HCT116 (cell line): Measurements from ENCODE around the gene CPEB3. TPM values are rescaled to one million over a fixed set of nuclear protein-coding genes. Genes with fewer than 3 reads are reported as not detected.

Experiments
- ATAC-seq: fragments of 200-7000 bp; cut with Tn5 transposase; 2 replicates; pipeline ENCODE4 v1.9.1; 2020; ENCODE audit warnings: mild to moderate bottlenecking, moderate library complexity
- BruUV-seq: library from RNA; stranded (reverse); fragments of 400-500 nt; replicated peaks from 2 replicates; lab custom pipeline; 2021; lab: Mats Ljungman, UMichigan
- CTCF ChIA-PET: fragments of 300-600 bp; sonication (Branson Sonifier 250); formaldehyde crosslinking; loops from one replicate; lab custom pipeline; 2021; ENCODE audit warnings: antibody characterized with exemption; lab: Charles Lee
- POLR2A ChIA-PET: fragments of 300-600, 350-600 bp; sonication (Branson Sonifier 250); formaldehyde crosslinking; loops from one replicate; lab custom pipeline; 2021; ENCODE audit warnings: antibody characterized with exemption; lab: Charles Lee
- RAD21 ChIA-PET, 2 experiments: fragments of 300-600 bp; sonication (Branson Sonifier 250); formaldehyde crosslinking; loops; one replicate each; lab custom pipeline; 2023; ENCODE audit warnings: low total read pairs in 2 of 2; ENCODE audit not compliant: uncharacterized antibody in 2 of 2, unreplicated experiment in 2 of 2, low non-redundant PET in 1 of 2; lab: Charles Lee
- DNase-seq: peaks from one replicate; pipeline ENCODE4 v3.0.0-alpha.2; 2010; ENCODE audit warnings: low read depth, low spot score
- H2AFZ ChIP-seq: fragments of 200-600 bp; shearing (Covaris generic), sonication (generic); 2 replicates; pipeline ENCODE4 v1.6.1; 2017; ENCODE audit warnings: low read depth, mixed run types, mixed read lengths, antibody characterized with exemption, low read length; ENCODE audit not compliant: poor library complexity, severe bottlenecking
- H3K27ac ChIP-seq: 2 replicates; pipeline ENCODE4 v1.5.1; 2012; ENCODE audit warnings: low read depth, low read length
- H3K27me3 ChIP-seq: fragments of 200-600 bp; sonication (generic); 2 replicates; pipeline ENCODE4 v1.6.1; 2016; ENCODE audit warnings: mixed run types, low read length, mixed read lengths; ENCODE audit not compliant: insufficient read depth
- H3K36me3 ChIP-seq, 2 experiments: fragments of 200-500 bp in 1 of 2; fragments of 200-600 bp in 1 of 2; sonication (Bioruptor generic) in 1 of 2; sonication (generic) in 1 of 2; 2 replicates each; pipeline versions ENCODE4 v1.5.1 to v1.6.1; 2014 to 2016; ENCODE audit warnings: low read length in 2 of 2, inconsistent platforms in 1 of 2, mixed read lengths in 1 of 2, mixed run types in 1 of 2; ENCODE audit not compliant: insufficient read depth in 2 of 2, control insufficient read depth in 1 of 2
- H3K4me1 ChIP-seq, 2 experiments: fragments of 200-600 bp in 1 of 2; sonication (generic) in 1 of 2; 2 replicates each; pipeline versions ENCODE4 v1.5.1 to v1.6.1; 2012 to 2017; ENCODE audit warnings: low read length in 2 of 2, inconsistent platforms in 1 of 2, mild to moderate bottlenecking in 1 of 2, mixed read lengths in 1 of 2, mixed run types in 1 of 2, moderate library complexity in 1 of 2; ENCODE audit not compliant: insufficient read depth in 2 of 2, control insufficient read depth in 1 of 2
- H3K4me2 ChIP-seq: fragments of 200-600 bp; sonication (generic); 2 replicates; pipeline ENCODE4 v1.6.1; 2017; ENCODE audit warnings: mixed run types, low read length, mixed read lengths
- H3K4me3 ChIP-seq, 2 experiments: fragments of 200-600 bp in 1 of 2; sonication (generic) in 1 of 2; replicated peaks in 1 of 2; 2 replicates each; pipeline ENCODE4 v1.5.1; 2011 to 2016; ENCODE audit warnings: low read length in 2 of 2, control low read depth in 1 of 2, low read depth in 1 of 2, mild to moderate bottlenecking in 1 of 2, mixed read lengths in 1 of 2, mixed run types in 1 of 2
- H3K79me2 ChIP-seq: fragments of 200-600 bp; sonication (generic); 2 replicates; pipeline ENCODE4 v1.6.1; 2017; ENCODE audit warnings: mild to moderate bottlenecking, mixed run types, low read length, moderate library complexity, mixed read lengths; ENCODE audit not compliant: insufficient read depth
- H3K9ac ChIP-seq: fragments of 200-600 bp; sonication (generic); 2 replicates; pipeline ENCODE4 v1.6.1; 2016; ENCODE audit warnings: low read length, mixed read lengths
- H3K9me2 ChIP-seq: fragments of 200-600 bp; sonication (generic), shearing (Covaris generic); 2 replicates; pipeline ENCODE4 v1.6.1; 2017; ENCODE audit warnings: mixed run types, mild to moderate bottlenecking, moderate library complexity; ENCODE audit not compliant: insufficient read depth
- H3K9me3 ChIP-seq, 2 experiments: fragments of 200-500 bp in 1 of 2; fragments of 200-600 bp in 1 of 2; sonication (Bioruptor generic) in 1 of 2; sonication (generic) in 1 of 2; 2 replicates each; pipeline ENCODE4 v1.6.1; 2014 to 2017; ENCODE audit warnings: low read length in 2 of 2, mixed read lengths in 2 of 2, inconsistent platforms in 1 of 2, low read depth in 1 of 2, mild to moderate bottlenecking in 1 of 2, mixed run types in 1 of 2, moderate library complexity in 1 of 2; ENCODE audit not compliant: control insufficient read depth in 1 of 2, insufficient read depth in 1 of 2
- H4K20me1 ChIP-seq: fragments of 200-600 bp; sonication (generic), shearing (Covaris generic); 2 replicates; pipeline ENCODE4 v1.6.1; 2017; ENCODE audit warnings: mixed run types, mild to moderate bottlenecking, moderate library complexity; ENCODE audit not compliant: insufficient read depth
- ATF3 ChIP-seq: IDR thresholded peaks from 2 replicates; pipeline ENCODE4 v1.6.1; 2012
- EZH2phosphoT487 ChIP-seq: fragments of 200-600 bp; IDR thresholded peaks from 2 replicates; pipeline ENCODE4 v1.6.1; 2018; ENCODE audit warnings: antibody characterized with exemption, borderline replicate concordance
- SP1 ChIP-seq: IDR thresholded peaks from 2 replicates; pipeline ENCODE4 v1.6.1; 2012; ENCODE audit warnings: low read depth
- TCF7L2 ChIP-seq: IDR thresholded peaks from 2 replicates; pipeline ENCODE4 v1.7.0; 2011; ENCODE audit warnings: borderline replicate concordance, inconsistent platforms; ENCODE audit not compliant: insufficient read depth, insufficient read length; ENCODE audit errors: extremely low read depth
- YY1 ChIP-seq: IDR thresholded peaks from 2 replicates; pipeline ENCODE4 v1.6.1; 2011; ENCODE audit warnings: low read length, low read depth, moderate library complexity, mild to moderate bottlenecking; ENCODE audit not compliant: insufficient replicate concordance; ENCODE audit errors: extremely low read depth
- ZBTB33 ChIP-seq: IDR thresholded peaks from 2 replicates; pipeline ENCODE4 v1.6.1; 2011; ENCODE audit warnings: mild to moderate bottlenecking, low read length, moderate library complexity; ENCODE audit not compliant: insufficient replicate concordance; ENCODE audit errors: extremely low read depth
- intact Hi-C: fragments of 100-400 bp; cut with micrococcal nuclease; formaldehyde crosslinking; loops from 2 replicates; pipeline ENCODE4 v1.10.0; 2022
- total RNA-seq: library from RNA; stranded (reverse); gene quantifications from one replicate; pipeline ENCODE4 v1.2.1, GENCODE V29; 2021; ENCODE audit not compliant: unreplicated experiment

Gene CPEB3
- total RNA-seq, 1 experiment from 2014 or later = 3.0 TPM

GRCh38 chr10:92010047-92010735 lies 280.7 kb downstream of the CPEB3 start:
- POLR2A ChIA-PET = no interaction called here
- ATAC-seq = no peak
- no TSS peak for BruUV-seq

More at GRCh38 chr10:92010047-92010735, 280.7 kb downstream of the CPEB3 start:
- no peak overlapping the region for H3K27ac ChIP-seq
- H3K4me1 ChIP-seq = peaks cover 11 to 23% of the 10 kb centered on the region in 2 experiments
- intact Hi-C loops = no loop called here
- H3K9ac ChIP-seq = no peak overlapping the region
- H2AFZ ChIP-seq = no peak overlapping the region
- TF ChIP-seq SP1 (no peak), ZBTB33 (no peak), ATF3 (no peak), TCF7L2 (no peak), EZH2phosphoT487 (no peak), YY1 (no peak)
- H4K20me1 ChIP-seq = no peaks in the 10 kb centered on the region; the same call in 1 of the 2 replicates
- ChIA-PET CTCF (no interaction called here), RAD21 (interaction anchor here in 1 of 2 experiments (0.6 kb wide), 1 partner anchor 200 kb away, joined by 3 read pairs; no protein-coding TSS in a partner anchor)
- H3K4me3 ChIP-seq = no peak overlapping the region
- H3K4me2 ChIP-seq = no peak overlapping the region
- peaks cover 18 to 23% of the 10 kb centered on the region in 2 experiments for H3K36me3 ChIP-seq
- DNase-seq = no peak
- no peaks in the 10 kb centered on the region for H3K9me3 ChIP-seq
- no peaks in the 10 kb centered on the region for H3K79me2 ChIP-seq
- H3K27me3 ChIP-seq = no peaks in the 10 kb centered on the region
- no peaks in the 10 kb centered on the region for H3K9me2 ChIP-seq
